PFSK-1 (cell line): ENCODE measurements around the gene FBXL2.

Experiments
- FOXP2 ChIP-seq: optimal IDR thresholded peaks from 2 replicates; pipeline ENCODE3; 2011; ENCODE audit warnings: borderline replicate concordance, control low read depth, inconsistent platforms; ENCODE audit not compliant: insufficient read depth; ENCODE audit errors: extremely low read length, extremely low read depth
- POLR2AphosphoS5 ChIP-seq: IDR thresholded peaks from 2 replicates; pipeline ENCODE4 v1.6.1; 2012; ENCODE audit warnings: low read depth, mild to moderate bottlenecking, control low read depth, low read length, moderate library complexity
- REST ChIP-seq, 2 experiments: IDR thresholded peaks; 2 replicates each; pipeline versions ENCODE4 v1.6.1 to v1.8.0; 2011 to 2012; ENCODE audit warnings: low read depth in 2 of 2, low read length in 2 of 2, control low read depth in 1 of 2, inconsistent platforms in 1 of 2, mild to moderate bottlenecking in 1 of 2, moderate library complexity in 1 of 2; ENCODE audit not compliant: insufficient read depth in 1 of 2
- SIN3A ChIP-seq: IDR thresholded peaks from 2 replicates; pipeline ENCODE4 v1.6.1; 2012; ENCODE audit warnings: mild to moderate bottlenecking, low read length, moderate library complexity, borderline replicate concordance; ENCODE audit not compliant: insufficient read depth
- TAF1 ChIP-seq: IDR thresholded peaks from 2 replicates; pipeline ENCODE4 v1.6.1; 2012; ENCODE audit warnings: low read length, control low read depth, borderline replicate concordance; ENCODE audit not compliant: insufficient read depth

GRCh38 chr3:33269385-33269784 is 7.9 kb upstream of the FBXL2 start:
- TF ChIP-seq TAF1 = no peak
- no peak for TF ChIP-seq FOXP2
- TF ChIP-seq REST (IDR thresholded peaks at IDR 0.05; ENCODE audit: insufficient read depth in 1 of 2, low read depth in 2 of 2, low read length in 2 of 2) = no peak
- TF ChIP-seq POLR2AphosphoS5 = no peak
- TF ChIP-seq SIN3A = no peak
